ENCODE results near the gene HSDL2. TPM values are rescaled to one million over a fixed set of nuclear protein-coding genes. Genes with fewer than 3 reads are reported as not detected.
A peak's percentile ranks its signal among the peaks of the same experiment; 100 is the strongest.

HSDL2 gene
- total and polyA plus RNA-seq, 2 donors from 2014 or later = 30.2 to 67.0 TPM

- peaks cover 0 to 13% (median 9%) of the 10 kb centered on the region in 3 donors for H3K4me1 ChIP-seq (ENCODE audit: control insufficient read depth in 2 of 3, insufficient read depth in 2 of 3, low read depth in 1 of 3, low read length in 3 of 3)
- H3K36me3 ChIP-seq (ENCODE audit: control insufficient read depth in 2 of 3, insufficient read depth in 3 of 3, low read length in 3 of 3) = no peaks in the 10 kb centered on the region
- H3K9me3 ChIP-seq (ENCODE audit: control insufficient read depth in 2 of 3, insufficient read depth in 1 of 3, low read length in 3 of 3) = no peaks in the 10 kb centered on the region
- DNase-seq = no peak
- no peak for FAIRE-seq
- H3K27ac ChIP-seq (ENCODE audit: low read depth in 2 of 2, low read length in 2 of 2) = no peak overlapping the region
- H3K9ac ChIP-seq (ENCODE audit: low read length in 3 of 3) = no peak overlapping the region
- no peaks in the 10 kb centered on the region for H3K27me3 ChIP-seq (ENCODE audit: control insufficient read depth, insufficient read depth, low read length)
- TF ChIP-seq CTCF (IDR thresholded peaks at IDR 0.05; ENCODE audit: borderline replicate concordance, extremely low read depth, insufficient read depth) = no peak
- peak overlapping the region in 2 of 3 donors; percentile 82 to 85 for H3K4me3 ChIP-seq (ENCODE audit: low read length in 3 of 3)
- intact Hi-C loops (cut with DNase I) = no loop called here
Measured at GRCh38 chr9:112377087-112377486, 2.8 kb upstream of the HSDL2 start.

GRCh38 chr9:112377684-112378327 is 2.1 kb upstream of the HSDL2 start:
- FAIRE-seq (no peak), DNase-seq (no peak)
- Histone ChIP-seq H3K36me3 (ENCODE audit: control insufficient read depth in 2 of 3, insufficient read depth in 3 of 3, low read length in 3 of 3) (no peaks in the 10 kb centered on the region), H3K27ac (ENCODE audit: low read depth in 2 of 2, low read length in 2 of 2) (no peak overlapping the region), H3K9me3 (ENCODE audit: control insufficient read depth in 2 of 3, insufficient read depth in 1 of 3, low read length in 3 of 3) (no peaks in the 10 kb centered on the region), H3K4me1 (ENCODE audit: control insufficient read depth in 2 of 3, insufficient read depth in 2 of 3, low read depth in 1 of 3, low read length in 3 of 3) (peaks cover 0 to 13% (median 9%) of the 10 kb centered on the region in 3 donors), H3K27me3 (ENCODE audit: control insufficient read depth, insufficient read depth, low read length) (no peaks in the 10 kb centered on the region), H3K9ac (ENCODE audit: low read length in 3 of 3) (peak overlapping the region; percentile 1 to 96 (median 64)), H3K4me3 (ENCODE audit: low read length in 3 of 3) (peak overlapping the region; percentile 73 to 85 (median 82))
- no peak for TF ChIP-seq CTCF (IDR thresholded peaks at IDR 0.05; ENCODE audit: borderline replicate concordance, extremely low read depth, insufficient read depth)
- intact Hi-C loops (cut with DNase I) = no loop called here

- DNase-seq (peak in 2 of 5 donors; percentile 21 to 50), FAIRE-seq (no peak)
- Histone ChIP-seq H3K27ac (ENCODE audit: low read depth in 2 of 2, low read length in 2 of 2) (peak overlapping the region; percentile 99), H3K4me3 (ENCODE audit: low read length in 3 of 3) (peak overlapping the region; percentile 73 to 85 (median 82)), H3K36me3 (ENCODE audit: control insufficient read depth in 2 of 3, insufficient read depth in 3 of 3, low read length in 3 of 3) (no peaks in the 10 kb centered on the region), H3K27me3 (ENCODE audit: control insufficient read depth, insufficient read depth, low read length) (no peaks in the 10 kb centered on the region), H3K4me1 (ENCODE audit: control insufficient read depth in 2 of 3, insufficient read depth in 2 of 3, low read depth in 1 of 3, low read length in 3 of 3) (peaks cover 0 to 13% (median 9%) of the 10 kb centered on the region in 3 donors), H3K9ac (ENCODE audit: low read length in 3 of 3) (peak overlapping the region; percentile 1 to 96 (median 64)), H3K9me3 (ENCODE audit: control insufficient read depth in 2 of 3, insufficient read depth in 1 of 3, low read length in 3 of 3) (no peaks in the 10 kb centered on the region)
- intact Hi-C loops (cut with DNase I) = no loop called here
- no peak for TF ChIP-seq CTCF (IDR thresholded peaks at IDR 0.05; ENCODE audit: borderline replicate concordance, extremely low read depth, insufficient read depth)
Measured at GRCh38 chr9:112378328-112379176, 1.4 kb upstream of the HSDL2 start.

Data from kidney (tissue), 14 donors.